HEK293T (cell line): ENCODE measurements around the gene SCLY.

Experiments
- CTCF ChIA-PET: fragments of 350-600 bp; formaldehyde crosslinking; extraction: SDS; loops from one replicate; lab custom pipeline; 2021; ENCODE audit warnings: antibody characterized with exemption, inconsistent platforms; lab: Yijun Ruan, JAX
- POLR2A ChIA-PET: fragments of 350-600 bp; formaldehyde crosslinking; extraction: SDS; loops from one replicate; lab custom pipeline; 2020; ENCODE audit warnings: antibody characterized with exemption, inconsistent platforms; lab: Yijun Ruan, JAX
- DNase-seq: peaks from one replicate; pipeline ENCODE4 v3.0.0; 2012; ENCODE audit warnings: mixed read lengths; ENCODE audit errors: extremely low spot score
- ARNT ChIP-seq: fragments of 450-650 bp; IDR thresholded peaks from 2 replicates; pipeline ENCODE4 v1.6.1; 2017; ENCODE audit warnings: mild to moderate bottlenecking
- BHLHE40 ChIP-seq: fragments of 450-650 bp; IDR thresholded peaks from 2 replicates; pipeline ENCODE4 v1.6.1; 2016; ENCODE audit warnings: mild to moderate bottlenecking, moderate library complexity, borderline replicate concordance
- CTBP1 ChIP-seq: fragments of 450-650 bp; IDR thresholded peaks from 2 replicates; pipeline ENCODE4 v1.6.1; 2016; ENCODE audit warnings: borderline replicate concordance
- ELF4 ChIP-seq: fragments of 450-650 bp; IDR thresholded peaks from 2 replicates; pipeline ENCODE4 v1.6.1; 2017; ENCODE audit warnings: antibody characterized with exemption
- FOXA1 ChIP-seq: fragments of 450-650 bp; IDR thresholded peaks from 2 replicates; pipeline ENCODE4 v1.6.1; 2016; ENCODE audit warnings: mild to moderate bottlenecking
- FOXK2 ChIP-seq: fragments of 450-650 bp; IDR thresholded peaks from 2 replicates; pipeline ENCODE4 v1.6.1; 2016; ENCODE audit warnings: mild to moderate bottlenecking
- FOXM1 ChIP-seq: fragments of 450-650 bp; IDR thresholded peaks from 2 replicates; pipeline ENCODE4 v1.6.1; 2017; ENCODE audit warnings: mild to moderate bottlenecking, borderline replicate concordance
- HDGF ChIP-seq: fragments of 450-650 bp; IDR thresholded peaks from 2 replicates; pipeline ENCODE4 v1.6.1; 2017; ENCODE audit warnings: antibody characterized with exemption, borderline replicate concordance
- L3MBTL2 ChIP-seq: fragments of 450-650 bp; conservative IDR thresholded peaks from 2 replicates; pipeline ENCODE4 v1.6.1; 2016; ENCODE audit warnings: mild to moderate bottlenecking
- LEF1 ChIP-seq: fragments of 450-650 bp; IDR thresholded peaks from 2 replicates; pipeline ENCODE4 v1.6.1; 2017; ENCODE audit warnings: mild to moderate bottlenecking, borderline replicate concordance
- NFRKB ChIP-seq: fragments of 450-650 bp; IDR thresholded peaks from 2 replicates; pipeline ENCODE4 v1.6.1; 2016; ENCODE audit warnings: mild to moderate bottlenecking, moderate library complexity
- SP1 ChIP-seq: fragments of 450-650 bp; IDR thresholded peaks from 2 replicates; pipeline ENCODE4 v1.6.1; 2017
- SUZ12 ChIP-seq: fragments of 450-650 bp; IDR thresholded peaks from 2 replicates; pipeline ENCODE4 v1.6.1; 2016; ENCODE audit warnings: mild to moderate bottlenecking
- TARDBP ChIP-seq: fragments of 450-650 bp; IDR thresholded peaks from 2 replicates; pipeline ENCODE4 v1.6.1; 2016
- ZNF384 ChIP-seq: fragments of 450-650 bp; IDR thresholded peaks from 2 replicates; pipeline ENCODE4 v1.6.1; 2016
- TF ChIP-seq, protein P1 (sequence below): fragments of 450-650 bp; IDR thresholded peaks from 2 replicates; pipeline ENCODE4 v1.6.1; 2016

The SCLY gene

DNA sequence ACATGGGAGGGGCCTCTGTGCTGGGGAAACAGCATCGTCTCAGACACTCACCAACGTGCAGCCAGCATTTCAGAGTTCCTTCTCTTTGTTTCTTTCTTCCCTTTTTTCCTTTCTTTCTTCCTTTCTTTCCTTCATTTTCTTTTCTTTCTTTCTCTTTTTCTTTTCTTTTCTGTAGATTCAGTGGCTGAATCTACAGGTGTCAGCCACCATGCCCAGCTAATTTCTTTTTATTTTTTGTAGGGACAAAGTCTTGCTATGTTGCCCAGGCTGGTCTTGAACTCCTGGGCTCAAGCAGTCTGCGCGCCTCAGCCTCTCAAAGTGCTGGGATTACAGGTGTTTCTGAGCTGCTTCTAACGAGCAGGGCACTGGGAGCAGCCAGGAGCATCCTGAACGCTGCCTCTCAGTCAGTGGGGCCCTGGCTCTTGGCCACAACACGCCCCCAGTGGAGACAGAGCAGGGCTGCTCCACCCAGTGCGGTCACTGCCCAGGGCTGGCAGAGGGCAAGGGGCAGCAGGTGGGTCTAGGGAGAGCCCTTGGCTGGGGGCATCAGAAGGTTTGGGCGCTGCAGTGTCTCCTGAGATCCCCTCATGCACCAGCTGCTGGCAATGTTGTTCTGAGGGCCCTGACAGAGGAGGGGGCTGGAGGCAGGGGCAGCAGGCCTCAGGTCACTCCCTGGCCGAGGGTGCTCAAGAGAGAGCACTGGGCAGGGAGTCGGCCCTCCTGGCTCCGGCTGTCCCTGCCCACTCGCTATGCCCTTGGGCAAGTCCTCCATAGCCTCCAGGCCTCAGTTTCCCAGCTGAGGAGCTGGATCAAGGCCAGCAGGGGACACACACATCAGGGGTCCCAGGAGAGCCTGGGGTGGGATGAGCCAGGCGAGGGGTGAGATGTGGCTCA, 72.9 kb downstream of the SCLY start:
- no peak for TF ChIP-seq FOXM1
- no peak for TF ChIP-seq NFRKB
- TF ChIP-seq FOXA1, result no peak
- ChIA-PET CTCF (interaction anchor here (0.7 kb wide), 1 partner anchor 21 kb away, joined by 3 read pairs; no protein-coding TSS in a partner anchor), POLR2A (interaction anchor here (1.3 kb wide), 1 partner anchor 73 kb away, joined by 3 read pairs; the partner anchor contains the start of gene SCLY)
- no peak for DNase-seq

GRCh38 chr2:238134393-238134785, 73.6 kb downstream of the SCLY start:
- TF ChIP-seq SUZ12 (no peak), ZNF384 (no peak), FOXM1 (no peak), L3MBTL2 (no peak), FOXA1 (no peak), FOXK2 (no peak), HDGF (no peak), ARNT (no peak), SP1 (no peak), ELF4 (no peak), CTBP1 (no peak), TARDBP (no peak), LEF1 (no peak)
- TF ChIP-seq, protein P1, sequence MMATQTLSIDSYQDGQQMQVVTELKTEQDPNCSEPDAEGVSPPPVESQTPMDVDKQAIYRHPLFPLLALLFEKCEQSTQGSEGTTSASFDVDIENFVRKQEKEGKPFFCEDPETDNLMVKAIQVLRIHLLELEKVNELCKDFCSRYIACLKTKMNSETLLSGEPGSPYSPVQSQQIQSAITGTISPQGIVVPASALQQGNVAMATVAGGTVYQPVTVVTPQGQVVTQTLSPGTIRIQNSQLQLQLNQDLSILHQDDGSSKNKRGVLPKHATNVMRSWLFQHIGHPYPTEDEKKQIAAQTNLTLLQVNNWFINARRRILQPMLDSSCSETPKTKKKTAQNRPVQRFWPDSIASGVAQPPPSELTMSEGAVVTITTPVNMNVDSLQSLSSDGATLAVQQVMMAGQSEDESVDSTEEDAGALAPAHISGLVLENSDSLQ, result no peak
- DNase-seq, result no peak
- POLR2A ChIA-PET, result interaction anchor here (1.4 kb wide), 1 partner anchor 73 kb away, joined by 3 read pairs; the partner anchor contains the start of gene SCLY
- CTCF ChIA-PET, result no interaction called here

DNA sequence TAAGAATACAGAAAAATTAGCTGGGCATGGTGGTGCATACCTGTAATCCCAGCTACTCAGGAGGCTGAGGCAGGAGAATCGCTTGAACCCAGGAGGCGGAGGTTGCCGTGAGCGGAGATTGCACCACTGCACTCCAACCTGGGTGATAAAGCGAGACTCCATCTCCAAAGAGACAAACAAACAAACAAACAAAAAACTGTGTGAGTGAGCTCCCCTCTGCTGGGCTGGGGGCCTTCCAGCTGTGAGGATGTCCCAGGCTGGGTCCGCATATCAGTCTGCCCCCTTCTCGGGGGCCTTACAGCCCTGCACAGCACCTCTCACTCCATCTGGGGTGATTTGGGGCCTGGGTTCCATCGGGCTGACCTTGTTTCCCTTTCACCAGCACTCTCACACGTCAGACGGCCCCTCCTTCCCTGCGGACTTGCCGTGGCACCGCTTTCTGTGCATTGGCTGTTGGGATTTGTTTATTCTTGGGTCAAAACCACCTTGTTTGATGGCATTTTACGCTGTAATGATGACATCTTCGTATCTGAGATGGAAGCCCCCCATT, 74.9 kb downstream of the SCLY start:
- DNase-seq, result no peak
- no peak for TF ChIP-seq L3MBTL2
- TF ChIP-seq FOXK2, result no peak
- TF ChIP-seq HDGF, result no peak
- no peak for TF ChIP-seq FOXM1
- TF ChIP-seq ZNF384, result no peak
- no peak for TF ChIP-seq CTBP1
- no peak for TF ChIP-seq TARDBP
- TF ChIP-seq SP1, result no peak
- TF ChIP-seq ELF4, result no peak
- TF ChIP-seq NFRKB, result no peak
- no peak for TF ChIP-seq ARNT
- TF ChIP-seq LEF1, result no peak
- no peak for TF ChIP-seq BHLHE40
- TF ChIP-seq SUZ12, result no peak
- TF ChIP-seq, protein P1, result no peak
- no peak for TF ChIP-seq FOXA1
- ChIA-PET CTCF (no interaction called here), POLR2A (interaction anchor here (1.1 to 1.4 kb wide), 2 partner anchors 8 to 75 kb away, joined by 3 read pairs; partner anchors contain the start of gene SCLY)

DNA sequence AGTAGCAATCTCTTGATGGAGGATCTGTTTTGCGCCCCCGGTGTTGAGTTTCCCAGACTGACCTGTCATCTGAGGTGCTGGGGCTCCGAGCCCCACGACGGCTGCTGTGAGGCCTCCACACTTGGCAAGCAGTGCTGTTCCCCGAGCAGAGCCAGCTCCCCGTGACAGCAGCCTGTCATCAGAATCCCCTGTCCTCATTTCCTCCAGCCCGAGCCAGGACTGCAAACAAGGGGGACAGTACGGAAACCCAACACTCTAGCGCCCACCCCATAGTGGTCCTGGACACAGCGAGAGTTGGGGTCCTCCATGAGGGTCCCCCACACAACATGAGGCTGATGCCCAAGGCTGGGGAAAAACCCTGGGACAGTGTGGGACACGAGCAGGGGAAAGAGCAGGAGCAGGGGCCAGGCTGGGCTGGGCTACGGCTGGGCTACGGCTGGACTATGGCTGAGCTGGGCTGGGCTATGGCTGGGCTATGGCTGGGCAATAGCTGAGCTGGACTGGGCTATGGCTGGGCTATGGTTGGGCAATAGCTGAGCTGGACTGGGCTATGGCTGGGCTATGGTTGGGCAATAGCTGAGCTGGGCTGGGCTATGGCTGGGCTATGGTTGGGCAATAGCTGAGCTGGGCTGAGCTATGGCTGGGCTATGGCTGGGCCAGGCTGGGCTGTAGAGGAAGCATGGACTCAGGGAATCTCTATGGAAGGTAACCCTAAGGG, 76.2 kb downstream of the SCLY start:
- ChIA-PET POLR2A (no interaction called here), CTCF (no interaction called here)
- TF ChIP-seq SP1 (no peak), ARNT (no peak), ELF4 (no peak), FOXM1 (no peak), ZNF384 (no peak), FOXK2 (no peak), NFRKB (no peak), BHLHE40 (no peak), TARDBP (no peak), HDGF (no peak)
- TF ChIP-seq, protein P1, result no peak
- no peak for DNase-seq

GRCh38 chr2:238137885-238138284, 77.1 kb downstream of the SCLY start:
- TF ChIP-seq L3MBTL2, result no peak
- no peak for TF ChIP-seq CTBP1
- no peak for TF ChIP-seq ELF4
- no peak for TF ChIP-seq FOXK2
- TF ChIP-seq SUZ12, result no peak
- TF ChIP-seq ARNT, result no peak
- no peak for TF ChIP-seq FOXA1
- TF ChIP-seq, protein P1, result no peak
- TF ChIP-seq ZNF384, result no peak
- no peak for TF ChIP-seq TARDBP
- no peak for TF ChIP-seq NFRKB
- no peak for TF ChIP-seq BHLHE40
- no peak for TF ChIP-seq LEF1
- TF ChIP-seq FOXM1, result no peak
- TF ChIP-seq HDGF, result no peak
- TF ChIP-seq SP1, result no peak
- POLR2A ChIA-PET, result no interaction called here
- no peak for DNase-seq
- CTCF ChIA-PET, result no interaction called here
